Measurements from ENCODE around the gene ITIH2.
A peak's percentile ranks its signal among the peaks of the same experiment; 100 is the strongest.
"Not testable (repeated sequence)": the region's sequence is repeated elsewhere in the genome, so short reads cannot be mapped to it uniquely, and the experiment has no call there.

ITIH2 gene, protein sequence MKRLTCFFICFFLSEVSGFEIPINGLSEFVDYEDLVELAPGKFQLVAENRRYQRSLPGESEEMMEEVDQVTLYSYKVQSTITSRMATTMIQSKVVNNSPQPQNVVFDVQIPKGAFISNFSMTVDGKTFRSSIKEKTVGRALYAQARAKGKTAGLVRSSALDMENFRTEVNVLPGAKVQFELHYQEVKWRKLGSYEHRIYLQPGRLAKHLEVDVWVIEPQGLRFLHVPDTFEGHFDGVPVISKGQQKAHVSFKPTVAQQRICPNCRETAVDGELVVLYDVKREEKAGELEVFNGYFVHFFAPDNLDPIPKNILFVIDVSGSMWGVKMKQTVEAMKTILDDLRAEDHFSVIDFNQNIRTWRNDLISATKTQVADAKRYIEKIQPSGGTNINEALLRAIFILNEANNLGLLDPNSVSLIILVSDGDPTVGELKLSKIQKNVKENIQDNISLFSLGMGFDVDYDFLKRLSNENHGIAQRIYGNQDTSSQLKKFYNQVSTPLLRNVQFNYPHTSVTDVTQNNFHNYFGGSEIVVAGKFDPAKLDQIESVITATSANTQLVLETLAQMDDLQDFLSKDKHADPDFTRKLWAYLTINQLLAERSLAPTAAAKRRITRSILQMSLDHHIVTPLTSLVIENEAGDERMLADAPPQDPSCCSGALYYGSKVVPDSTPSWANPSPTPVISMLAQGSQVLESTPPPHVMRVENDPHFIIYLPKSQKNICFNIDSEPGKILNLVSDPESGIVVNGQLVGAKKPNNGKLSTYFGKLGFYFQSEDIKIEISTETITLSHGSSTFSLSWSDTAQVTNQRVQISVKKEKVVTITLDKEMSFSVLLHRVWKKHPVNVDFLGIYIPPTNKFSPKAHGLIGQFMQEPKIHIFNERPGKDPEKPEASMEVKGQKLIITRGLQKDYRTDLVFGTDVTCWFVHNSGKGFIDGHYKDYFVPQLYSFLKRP

DNA sequence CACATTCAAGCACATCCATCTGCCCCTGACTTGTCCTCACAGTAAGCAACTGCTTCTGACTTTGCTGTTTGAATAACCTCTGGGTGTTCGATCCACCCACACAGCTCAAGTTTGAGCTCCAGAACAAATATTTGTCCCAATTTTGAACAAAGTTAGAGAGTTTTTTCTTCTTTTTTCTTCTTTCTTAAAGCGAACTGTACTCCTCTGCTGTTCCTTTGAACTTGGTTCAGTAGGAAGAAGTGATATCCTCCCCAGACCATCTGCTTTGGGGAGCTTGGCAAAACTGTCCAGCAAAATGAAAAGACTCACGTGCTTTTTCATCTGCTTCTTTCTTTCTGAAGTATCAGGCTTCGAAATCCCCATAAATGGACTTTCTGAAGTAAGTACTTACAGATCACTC lies at the start of gene ITIH2:
Gene ITIH2, plus strand, starts transcription at position 177 of the 400 bp plus-strand sequence. Its CDS starts 119 bp downstream, at position 296.
- no peak for DNase-seq

DNA sequence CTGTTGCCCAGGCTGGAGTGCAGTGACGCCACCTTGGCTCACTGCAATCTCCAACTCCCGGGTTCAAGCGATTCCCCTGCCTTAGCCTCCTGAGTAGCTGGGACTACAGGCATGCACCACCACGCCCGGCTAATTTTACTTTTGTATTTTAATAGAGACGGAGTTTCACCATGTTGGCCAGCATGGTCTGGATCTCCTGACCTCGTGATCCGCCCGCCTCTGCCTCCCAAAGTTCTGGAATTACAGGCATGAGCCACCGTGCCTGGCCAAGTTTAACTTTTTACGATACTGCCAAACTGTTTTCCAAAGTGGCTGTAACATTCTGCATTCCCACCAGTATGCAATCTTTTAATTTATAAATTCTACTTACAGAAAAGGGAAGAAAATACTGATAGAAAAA lies 46.0 kb upstream of the ITIH2 start:
- not testable (repeated sequence) for DNase-seq

DNA sequence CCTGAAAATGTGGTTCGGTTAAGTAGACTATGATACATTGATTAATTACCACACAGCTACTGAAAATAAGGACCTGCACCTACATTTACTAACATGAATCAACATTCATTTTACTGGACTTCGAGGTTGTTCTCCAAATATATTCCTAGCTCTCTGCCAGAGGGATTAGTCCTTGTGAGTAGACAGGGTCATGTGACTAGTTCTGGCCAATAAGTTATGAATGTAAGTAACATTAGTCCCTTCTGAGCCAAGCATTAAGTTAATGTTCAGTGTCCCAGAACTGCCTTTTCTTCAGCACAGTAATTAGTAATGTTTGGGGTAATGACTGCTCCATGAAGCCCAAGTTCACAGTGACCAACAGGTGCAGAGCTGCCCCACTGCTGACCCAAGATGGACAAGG lies 45.6 kb upstream of the ITIH2 start:
- DNase-seq, result no peak

DNA sequence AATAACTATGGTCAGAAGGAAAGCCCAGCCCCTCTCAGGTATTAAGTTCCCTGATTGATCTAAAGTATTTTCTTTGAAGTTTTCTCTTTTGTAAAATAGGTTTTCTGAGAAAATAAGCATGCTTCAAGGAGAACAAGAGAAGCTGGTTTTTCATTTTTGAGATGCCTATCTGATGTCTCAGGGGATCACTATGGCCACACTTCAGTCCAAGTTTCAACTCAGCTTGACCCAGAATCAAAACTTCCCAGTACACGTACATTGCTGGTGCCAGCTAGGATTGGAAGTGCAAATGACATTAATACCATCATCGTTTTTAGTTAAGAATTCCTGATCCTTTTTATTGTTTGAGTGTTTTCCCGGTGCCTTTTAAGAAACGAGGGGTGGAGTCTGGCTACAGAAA lies 43.6 kb upstream of the ITIH2 start:
- DNase-seq, result no peak

DNA sequence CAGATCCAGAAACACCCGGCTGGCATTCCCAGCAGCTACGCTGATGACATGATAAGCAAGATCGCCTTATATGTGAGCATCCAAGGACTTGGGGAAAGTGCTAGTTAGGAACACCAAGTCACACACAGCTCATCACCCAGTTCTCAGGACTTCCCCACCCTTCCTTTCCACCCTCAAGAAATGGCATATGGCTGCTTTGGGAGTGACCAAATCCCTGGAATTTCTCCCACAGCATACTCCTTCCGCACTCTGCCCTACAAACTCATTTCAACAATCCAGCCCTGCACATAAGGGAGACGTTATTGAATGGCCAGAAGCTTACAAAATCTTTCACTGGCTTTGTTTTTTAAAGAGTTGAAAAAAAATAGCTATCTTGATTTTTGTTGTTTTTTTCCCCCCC lies 40.6 kb upstream of the ITIH2 start:
- no peak for DNase-seq

DNA sequence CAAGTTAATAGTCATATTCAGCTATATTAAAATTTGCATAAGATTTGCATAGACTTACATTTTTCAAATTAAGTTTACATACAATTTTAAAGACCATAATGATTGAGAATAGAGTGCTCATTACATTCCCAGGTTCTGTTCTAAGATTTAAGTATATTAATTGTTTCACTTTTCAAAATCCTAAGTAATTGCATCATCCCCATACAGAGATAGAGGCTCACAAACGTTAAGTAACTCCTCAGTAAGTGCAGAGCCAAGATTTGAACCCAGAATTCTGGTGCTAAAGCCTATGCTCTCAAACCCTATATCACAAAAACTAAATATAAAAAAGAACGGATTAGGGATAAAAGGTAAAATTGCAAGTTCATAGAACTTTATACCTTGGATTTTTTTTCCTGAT lies 38.4 kb upstream of the ITIH2 start:
- DNase-seq, result no peak

DNA sequence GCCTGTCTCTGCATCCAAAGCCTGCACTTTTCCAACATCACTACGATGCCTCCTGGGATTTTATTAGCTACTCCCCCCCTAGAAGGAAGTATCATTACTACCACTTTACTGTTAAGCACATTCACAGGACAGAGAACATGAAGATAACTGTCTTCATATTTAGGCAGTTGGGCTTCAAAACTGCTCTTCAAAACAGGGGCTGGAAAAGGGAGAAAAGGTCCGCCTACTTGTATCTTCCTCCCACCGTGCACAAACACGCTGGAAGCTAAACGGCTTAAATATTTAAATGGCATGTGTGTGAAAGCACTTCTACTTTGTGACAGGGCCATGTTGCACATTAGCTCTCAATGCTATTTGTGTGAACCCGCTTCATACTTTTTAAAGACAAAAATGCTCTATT lies 37.3 kb upstream of the ITIH2 start:
- no peak for DNase-seq

DNA sequence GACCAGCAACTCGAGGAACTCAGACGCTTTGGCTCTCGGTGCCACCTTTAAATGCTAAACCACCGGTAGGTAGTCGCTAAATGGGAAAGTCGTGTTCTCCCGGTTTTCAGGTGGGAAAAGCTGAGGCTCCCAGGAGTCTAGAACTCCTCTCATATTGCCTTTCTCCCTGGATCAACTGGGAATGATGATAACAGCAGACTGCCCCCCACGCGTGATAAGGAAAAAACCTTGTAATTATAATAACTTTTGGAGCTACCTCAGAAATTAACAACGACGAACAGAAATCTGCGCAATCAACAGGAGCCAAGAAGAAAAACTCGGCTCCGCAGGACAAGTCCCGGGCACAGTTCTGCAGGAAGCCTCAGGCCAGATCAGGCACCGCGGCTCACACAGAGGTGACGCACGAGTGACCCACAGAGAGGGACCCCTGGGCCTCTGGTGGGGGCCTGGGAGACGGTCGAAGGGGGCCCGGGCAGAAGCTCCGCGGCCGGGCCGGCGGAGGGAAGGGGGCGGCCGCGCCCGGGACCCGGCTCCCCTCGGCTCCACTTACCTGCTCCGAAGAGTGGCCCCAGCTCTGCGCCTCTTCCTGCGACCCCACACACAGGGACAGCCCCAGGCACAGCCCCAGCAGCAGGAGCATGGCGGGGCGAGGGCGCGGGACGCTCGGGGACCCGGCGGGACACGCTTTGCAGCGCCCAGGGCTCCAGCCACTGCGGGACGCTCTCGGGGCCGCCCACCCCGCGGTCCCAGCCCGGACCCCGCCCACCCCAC lies 36.7 kb upstream of the ITIH2 start, which contains the start of gene ITIH5:
Gene ITIH5, minus strand, starts transcription at position 714 of the 771 bp plus-strand sequence. Its CDS starts 74 bp downstream, at position 640.
- no peak for DNase-seq

DNA sequence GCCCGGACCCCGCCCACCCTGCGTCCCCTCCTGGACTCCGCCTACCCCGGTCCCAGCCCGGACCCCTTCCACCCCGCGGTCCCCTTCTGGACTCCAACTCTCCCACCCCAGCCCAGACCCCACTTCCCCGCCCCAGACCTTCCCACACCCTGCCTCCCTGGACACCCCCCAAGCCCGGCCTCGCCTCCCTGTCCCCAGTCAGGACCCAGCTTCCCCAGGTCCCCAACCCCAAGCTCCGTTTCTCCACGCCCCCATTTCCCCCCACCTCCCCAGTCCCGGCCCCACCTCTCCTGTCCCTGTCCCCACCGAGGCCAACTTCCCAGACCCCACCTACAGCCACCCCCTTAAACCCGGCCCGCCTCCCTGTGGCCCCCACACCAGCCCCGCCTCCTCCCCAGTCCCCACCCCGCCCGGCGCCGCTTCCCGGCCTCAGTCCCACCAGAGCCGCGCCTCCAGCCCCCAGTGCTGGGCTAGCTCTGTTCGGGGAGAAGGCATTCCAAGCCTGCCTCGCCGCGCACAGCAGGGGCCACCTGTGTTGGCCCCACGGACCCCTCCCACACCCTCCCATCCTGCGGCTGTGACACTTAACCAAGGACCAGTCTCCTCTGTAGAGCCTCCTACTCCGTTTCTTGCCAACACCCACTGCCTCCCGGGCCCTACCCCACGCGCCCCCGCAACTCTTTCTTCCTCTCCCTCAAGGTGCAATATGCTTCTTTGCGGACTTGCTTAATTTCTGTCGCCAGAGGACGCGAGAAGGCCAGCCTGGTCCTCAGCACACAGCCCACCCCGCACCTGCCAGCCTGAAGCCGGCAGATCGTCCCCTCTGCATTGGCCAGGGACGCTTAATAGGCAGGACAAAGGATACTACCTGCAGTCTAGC lies 35.6 kb upstream of the ITIH2 start:
- DNase-seq, result no peak

DNA sequence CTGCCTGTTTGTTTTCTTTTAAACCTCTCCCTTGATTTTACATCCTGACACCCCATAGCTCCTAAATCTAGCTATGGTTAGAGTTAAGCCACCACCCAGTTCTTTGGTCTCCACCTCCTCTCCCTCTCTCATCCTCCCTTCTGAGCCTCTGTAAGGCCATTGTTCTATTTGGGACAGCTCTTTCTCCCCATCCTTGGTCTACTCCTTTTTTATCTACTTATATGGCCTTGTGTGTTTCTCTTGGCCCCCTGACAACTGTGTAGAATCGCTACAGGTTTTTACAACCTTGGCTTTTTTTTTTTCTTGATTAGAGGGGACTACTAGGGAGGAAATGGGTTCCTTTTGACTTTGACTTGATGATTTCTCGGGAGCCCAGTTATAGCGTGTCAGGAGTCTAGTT lies 33.0 kb upstream of the ITIH2 start:
- DNase-seq, result no peak

DNA sequence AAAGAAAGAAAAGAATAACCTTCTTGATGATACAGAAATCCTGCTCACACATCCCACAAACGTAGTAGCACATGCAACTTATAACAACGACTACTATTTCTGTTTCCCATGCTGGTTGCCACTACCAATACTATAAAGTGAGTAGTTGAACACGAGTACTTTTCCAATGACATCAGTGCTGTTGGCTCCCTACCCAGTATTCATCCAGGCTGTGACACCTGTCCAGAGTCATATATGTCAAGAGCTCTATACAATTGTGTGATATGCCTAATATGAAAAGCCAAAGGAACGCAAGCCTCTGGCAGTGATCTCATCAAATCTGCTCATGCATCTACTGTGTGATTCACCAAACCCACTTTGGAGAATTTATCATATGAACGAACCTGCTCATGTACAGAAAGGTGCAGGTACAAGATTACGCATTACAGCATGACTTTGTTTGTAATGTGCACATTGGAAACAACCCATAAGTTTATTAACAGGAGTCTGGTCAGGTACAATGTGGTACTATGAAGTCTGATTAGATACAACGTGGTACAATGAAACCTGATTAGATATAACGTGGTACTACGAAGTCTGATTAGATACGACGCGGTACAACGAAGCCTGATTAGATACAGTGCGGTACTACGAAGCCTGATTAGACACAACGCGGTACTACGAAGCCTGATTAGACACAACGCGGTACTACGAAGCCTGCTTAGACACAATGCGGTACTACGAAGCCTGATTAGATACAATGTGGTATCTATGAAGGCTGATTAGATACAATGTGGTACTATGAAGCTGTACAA lies 30.6 kb upstream of the ITIH2 start:
- no peak for DNase-seq

DNA sequence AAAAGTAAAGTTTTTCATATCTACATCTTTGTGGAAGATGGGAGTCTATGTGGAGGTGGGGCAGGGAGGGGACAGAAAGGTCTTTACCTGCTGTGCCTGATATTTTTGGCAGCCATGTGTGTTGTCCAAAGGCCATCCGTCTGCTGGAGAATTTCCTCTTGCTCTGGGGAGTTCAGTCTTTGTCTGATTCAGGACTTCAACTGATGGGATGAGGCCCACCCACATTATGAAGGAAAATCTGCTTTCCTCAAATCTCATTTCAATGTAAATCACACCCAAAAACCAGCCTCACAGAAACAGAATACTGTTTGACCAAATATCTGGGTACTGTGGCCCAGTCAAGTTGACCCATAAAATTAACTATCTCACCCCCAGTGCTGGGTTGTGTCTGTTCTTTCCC lies 23.9 kb upstream of the ITIH2 start:
- DNase-seq, result no peak

DNA sequence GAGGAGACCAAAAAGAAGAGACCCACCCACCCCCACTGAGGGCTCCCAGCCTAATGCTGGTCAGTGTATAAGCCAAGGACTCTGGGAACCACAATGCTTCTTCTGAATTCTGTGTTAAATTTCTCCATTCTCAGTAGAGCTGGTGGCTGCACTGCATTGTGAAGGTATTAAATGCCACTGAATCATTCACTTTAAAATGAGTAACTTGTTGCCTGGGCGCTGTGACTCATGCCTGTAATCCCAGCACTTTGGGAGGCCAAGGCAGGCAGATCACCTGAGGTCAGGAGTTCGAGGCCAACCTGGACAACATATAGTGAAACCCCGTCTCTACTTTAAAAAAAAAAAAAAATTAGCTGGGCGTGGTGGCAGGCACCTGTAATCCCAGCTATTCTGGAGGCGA lies 23.0 kb upstream of the ITIH2 start:
- DNase-seq, result not testable (repeated sequence)

DNA sequence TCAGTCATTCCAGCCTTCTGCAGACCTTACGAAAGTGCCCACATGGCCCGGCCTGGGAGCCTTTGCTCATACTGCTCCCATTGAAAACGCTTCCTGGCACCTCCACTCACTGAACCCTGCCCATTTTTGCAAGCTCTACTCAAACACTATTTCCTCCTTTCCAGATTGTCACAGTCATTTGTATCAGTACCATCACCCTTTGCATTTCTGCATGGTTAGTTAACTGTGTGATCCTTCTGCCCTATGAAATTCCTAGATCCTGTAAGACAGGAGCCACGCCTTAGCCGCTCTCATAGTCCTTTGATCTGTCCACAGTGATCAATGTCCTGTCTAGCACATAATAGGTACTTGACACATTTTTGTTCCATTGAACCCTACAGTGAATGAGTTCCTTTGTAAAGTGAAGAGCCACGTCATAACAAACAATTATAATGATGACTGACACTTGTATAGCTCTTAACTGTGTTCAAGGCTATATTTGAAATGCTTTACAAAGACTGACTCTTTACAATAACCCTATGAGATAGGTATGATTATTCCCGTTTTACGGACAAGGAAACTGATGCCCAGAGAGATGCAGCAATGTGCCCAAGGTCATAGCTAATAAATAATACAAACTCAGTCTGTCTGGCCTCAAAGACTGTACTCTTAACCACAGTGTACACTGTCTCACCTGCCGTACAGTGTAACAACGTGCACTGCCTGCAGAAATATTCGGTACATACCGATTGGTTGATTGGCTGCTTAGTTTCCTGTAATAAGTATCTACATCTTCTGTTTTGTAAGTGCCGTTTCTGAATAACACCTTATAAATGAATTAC lies 16.6 kb upstream of the ITIH2 start:
- no peak for DNase-seq

DNA sequence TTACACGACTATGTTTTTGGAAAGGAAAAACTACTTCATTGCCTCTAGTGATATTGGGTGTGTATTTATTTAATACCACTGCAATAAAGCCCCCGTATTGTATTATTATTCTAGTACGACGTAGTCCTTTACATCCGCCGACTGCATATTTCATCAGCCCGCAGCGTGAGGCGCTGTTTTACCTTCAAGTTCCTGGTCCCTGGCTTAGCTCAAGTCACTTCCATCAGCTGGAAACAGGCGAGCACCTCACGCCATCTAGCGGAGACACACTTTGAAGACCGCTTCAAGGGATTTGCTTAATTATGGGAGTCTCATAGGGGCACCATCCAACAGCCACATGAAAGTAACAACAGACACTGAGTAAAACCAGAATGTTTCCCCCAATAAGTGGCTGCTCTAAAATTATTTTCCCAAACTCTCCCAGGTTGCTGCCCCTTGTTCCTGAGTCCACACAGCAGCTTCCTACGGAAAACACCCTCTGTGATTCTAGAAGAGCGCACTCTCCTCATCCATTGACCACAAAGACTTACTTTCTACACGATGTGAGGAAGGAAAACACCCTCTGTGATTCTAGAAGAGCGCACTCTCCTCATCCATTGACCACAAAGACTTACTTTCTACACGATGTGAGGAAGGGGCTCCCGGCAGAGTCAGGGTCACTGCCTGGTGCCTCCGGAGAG lies 15.7 kb upstream of the ITIH2 start:
- DNase-seq, result peak; percentile 77 to 92

DNA sequence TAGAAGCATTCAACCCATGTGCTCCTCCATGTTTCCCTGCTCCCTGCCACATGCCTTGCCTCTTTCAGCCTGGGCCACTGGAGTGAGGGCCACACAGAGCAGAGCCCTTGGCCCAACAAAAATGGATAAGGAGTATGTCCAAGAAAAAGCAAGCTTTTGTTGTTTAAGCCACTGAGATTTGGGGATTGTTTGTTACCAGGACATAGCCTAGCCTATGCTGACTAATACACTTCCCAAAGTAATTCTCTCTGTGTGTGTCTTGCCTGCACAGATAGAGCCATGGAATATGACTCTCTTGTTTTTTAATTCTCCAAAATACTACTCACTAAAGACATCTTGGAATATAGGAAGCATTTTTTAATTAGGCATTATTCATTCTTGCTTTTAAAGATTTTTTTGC lies 13.5 kb upstream of the ITIH2 start:
- DNase-seq, result no peak

DNA sequence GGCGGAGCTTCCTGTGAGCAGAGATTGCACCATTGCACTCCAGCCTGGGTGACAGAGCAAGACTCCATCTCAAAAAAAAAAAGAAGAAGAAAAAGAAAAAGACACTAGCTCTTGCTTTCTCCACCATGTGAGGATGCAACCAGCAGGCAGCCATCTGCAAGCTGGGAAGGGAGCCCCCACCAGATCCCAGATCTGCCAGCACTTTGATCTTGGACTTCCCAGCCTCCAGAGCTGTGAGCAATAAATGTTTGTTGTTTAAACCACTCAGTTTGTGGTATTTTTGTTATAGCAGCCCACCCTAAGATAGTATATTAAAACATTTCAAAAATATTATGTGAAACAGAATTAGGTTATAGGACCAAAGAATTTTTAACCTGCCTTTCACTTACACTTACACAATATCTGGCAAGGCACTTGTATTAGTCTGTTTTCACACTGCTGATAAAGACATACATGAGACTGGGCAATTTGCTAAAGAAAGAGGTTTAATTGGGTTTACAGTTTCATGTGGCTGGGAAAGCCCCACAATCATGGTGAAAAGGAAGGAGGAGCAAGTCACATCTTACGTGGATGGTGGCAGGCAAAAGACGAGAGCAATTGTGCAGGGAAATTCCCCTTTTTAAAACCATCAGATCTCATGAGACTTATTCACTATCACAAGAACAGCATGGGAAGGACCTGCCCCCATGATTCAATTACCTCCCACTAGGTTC lies 12.1 kb upstream of the ITIH2 start:
- not testable (repeated sequence) for DNase-seq

DNA sequence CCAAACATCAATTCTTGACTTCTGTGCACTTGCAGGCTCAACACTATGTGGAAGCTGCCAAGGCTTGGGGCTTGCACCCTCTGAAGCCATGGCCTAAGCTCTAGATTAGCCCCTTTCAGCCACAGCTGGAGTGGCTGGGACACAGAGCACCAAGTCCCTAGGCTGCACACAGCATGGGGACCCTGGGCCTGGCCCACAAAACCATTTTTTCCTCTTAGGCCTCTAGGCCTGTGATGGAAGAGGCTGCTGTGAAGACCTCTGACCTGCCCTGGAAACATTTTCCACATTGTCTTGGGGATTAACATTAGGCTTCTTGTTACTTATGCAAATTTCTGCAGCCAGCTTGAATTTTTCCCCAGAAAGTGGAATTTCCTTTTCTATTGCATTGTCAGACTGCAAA lies 10.7 kb upstream of the ITIH2 start:
- DNase-seq, result not testable (repeated sequence)

DNA sequence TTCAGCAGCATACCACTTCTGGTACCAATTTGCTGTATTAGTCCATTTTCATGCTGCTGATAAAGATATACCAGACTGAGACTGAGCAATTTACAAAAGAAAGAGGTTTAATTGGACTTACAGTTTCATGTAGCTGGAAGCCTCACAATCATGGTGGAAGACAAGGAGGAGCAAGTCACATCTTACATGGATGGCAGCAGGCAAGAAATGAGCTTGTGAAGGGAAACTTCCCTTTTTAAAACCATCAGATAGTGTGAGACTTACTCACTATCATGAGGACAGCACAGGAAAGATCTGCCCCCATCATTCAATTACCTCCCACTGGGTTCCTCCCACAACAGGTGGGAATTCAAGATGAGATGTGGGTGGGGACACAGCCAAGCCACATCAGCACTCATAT lies 9.9 kb upstream of the ITIH2 start:
- DNase-seq, result not testable (repeated sequence)

Data from hippocampal formation (tissue), 2 donors.